DND-41 (cell line): Measurements from ENCODE around the gene SPPL2B.

Source experiments
- CTCF ChIP-seq: IDR thresholded peaks from 2 replicates; pipeline ENCODE4 v1.5.1; 2012; ENCODE audit warnings: borderline replicate concordance, low read length, moderate library complexity, mild to moderate bottlenecking; ENCODE audit not compliant: poor library complexity, severe bottlenecking; ENCODE audit errors: extremely low read depth
- EZH2 ChIP-seq: IDR thresholded peaks from 3 replicates; pipeline ENCODE4 v1.6.1; 2012; ENCODE audit warnings: borderline replicate concordance, low read depth, mild to moderate bottlenecking, moderate library complexity, low read length, inconsistent platforms; ENCODE audit not compliant: severe bottlenecking

GRCh38 chr19:2305452-2306280 lies 22.8 kb upstream of the SPPL2B start:
- no peak for TF ChIP-seq CTCF
- no peak for TF ChIP-seq EZH2
